ENCODE results near the gene TDRKH.
"Not testable (repeated sequence)": the region's sequence is repeated elsewhere in the genome, so short reads cannot be mapped to it uniquely, and the experiment has no call there.

TDRKH gene

DNA sequence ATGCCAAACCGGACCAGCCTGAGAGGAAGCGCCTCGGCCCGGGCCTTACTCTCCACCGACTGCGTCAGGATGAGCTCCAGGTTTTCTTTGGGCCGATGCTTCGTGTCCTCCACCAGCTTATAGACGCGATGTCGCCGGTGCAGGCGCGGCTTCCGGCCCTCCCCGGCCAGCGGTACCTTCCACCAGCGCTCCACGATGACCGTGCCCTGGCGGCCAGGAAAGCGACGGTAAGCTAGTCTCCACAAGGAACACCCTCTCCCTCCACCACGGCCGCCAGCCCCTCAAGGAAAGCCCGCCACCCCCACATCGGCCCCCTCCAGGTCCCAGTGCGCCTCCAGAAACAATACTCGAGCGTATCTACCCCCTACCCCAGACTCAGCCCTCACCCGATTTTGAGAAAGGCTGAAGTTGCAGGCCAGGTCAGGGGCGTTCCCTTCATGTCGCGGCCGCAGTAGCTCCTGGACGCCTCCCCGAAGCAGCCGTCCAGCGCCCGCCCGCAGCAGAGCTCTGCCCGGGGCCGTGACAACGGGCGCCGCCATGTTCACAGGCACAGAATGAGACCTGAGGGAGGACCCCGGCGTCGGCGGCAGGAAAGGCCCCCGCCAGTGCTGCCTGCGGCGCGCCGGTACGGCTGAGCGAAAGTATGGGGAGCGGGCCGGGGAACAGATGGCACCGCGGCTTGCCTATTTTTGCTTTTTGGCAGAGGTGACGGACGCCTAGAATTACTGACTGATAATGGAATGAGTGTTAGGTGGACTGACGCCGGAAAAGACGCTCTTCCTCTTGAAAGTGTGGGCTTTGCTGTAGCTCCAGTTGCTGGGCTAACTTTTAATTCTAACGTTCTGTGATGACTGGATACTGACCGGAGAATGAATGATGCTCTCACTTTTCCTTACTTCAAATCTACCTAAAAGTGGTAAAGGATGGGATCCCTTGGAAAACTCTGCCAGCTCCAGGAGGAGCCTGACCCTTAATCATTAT is 27.1 kb downstream of the TDRKH start, which contains the start of gene MRPL9:
Gene MRPL9, minus strand, starts transcription at position 556 of the 981 bp plus-strand sequence. Its CDS starts 17 bp downstream, at position 539.
- peak; percentile 73 to 83 (median 73) for DNase-seq (ENCODE audit: low read depth in 3 of 3)

DNA sequence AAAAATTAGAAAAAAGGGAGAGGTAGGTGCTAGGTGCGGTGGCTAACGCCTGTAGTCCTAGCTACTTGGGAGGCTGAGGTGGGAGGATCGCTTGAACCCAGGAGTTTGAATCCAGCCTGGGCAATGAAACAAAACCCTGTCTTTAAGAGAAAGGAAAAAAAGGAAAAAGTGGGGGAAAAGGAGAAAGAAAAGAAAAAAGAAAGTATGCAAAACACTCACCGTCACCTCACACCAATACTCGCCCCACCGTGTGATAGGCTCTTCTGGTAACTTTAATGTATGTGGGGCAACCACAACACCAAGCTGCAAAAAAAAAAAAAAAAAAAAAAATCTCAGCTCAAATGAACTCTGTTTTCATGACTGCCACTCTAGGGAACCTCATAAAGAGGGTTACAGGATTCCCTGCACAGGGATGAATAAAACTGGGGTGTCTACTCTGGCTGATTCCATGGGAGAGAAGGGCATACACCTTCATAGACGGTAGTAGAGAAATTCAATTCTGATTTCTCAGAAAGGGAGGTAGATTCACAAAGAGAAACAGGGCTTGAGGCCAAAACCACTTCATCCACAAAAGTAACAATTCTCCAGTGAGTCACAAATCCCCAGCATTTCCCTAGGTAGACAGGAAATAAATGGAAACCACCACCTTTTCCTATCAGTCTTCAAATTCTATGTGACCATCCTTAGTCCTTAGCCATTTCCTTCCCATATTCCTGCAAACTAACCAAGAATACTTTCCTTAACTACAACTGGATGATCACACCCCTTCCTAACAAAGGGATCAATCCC is 29.5 kb downstream of the TDRKH start:
- DNase-seq (ENCODE audit: low read depth in 3 of 3) = no peak

DNA sequence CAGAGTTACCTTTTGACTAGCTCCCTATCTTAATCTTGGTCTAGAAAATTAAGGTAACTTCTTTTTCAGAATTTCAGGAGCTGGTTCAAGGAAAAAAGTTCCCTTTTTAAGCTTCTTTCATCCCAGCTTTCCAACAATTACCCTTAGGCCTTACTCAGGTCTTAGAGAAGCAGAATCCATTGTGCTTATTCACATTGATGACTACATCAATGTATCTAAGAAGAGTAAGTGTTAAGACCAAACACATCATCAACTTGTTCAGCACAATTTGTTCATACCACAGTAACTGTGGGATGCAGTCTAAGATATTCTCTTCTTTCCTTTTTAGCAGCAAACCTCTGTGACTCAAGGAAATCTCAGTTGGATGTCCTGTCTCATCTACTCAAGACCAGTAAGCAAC is 31.1 kb downstream of the TDRKH start:
- DNase-seq (ENCODE audit: low read depth in 3 of 3) = no peak

DNA sequence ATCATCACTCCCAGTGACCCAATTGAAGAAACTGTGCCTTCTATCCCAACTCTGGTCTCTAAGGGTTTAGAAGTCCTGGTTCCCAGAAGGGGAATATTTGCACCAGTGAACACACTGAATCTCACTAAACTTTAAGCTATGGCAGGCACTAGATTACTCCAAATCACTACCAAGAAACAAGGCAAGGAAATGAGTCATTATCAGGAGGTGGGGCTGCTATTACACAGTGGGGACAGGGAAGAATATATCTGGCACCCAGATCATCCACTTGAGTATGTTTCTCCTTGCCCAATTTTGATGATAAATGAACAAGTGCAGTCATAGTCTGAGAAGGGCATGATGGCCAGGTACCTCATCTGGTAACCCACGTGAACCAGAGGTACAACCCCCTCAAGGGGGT is 34.0 kb downstream of the TDRKH start:
- DNase-seq (ENCODE audit: low read depth in 3 of 3) = no peak

DNA sequence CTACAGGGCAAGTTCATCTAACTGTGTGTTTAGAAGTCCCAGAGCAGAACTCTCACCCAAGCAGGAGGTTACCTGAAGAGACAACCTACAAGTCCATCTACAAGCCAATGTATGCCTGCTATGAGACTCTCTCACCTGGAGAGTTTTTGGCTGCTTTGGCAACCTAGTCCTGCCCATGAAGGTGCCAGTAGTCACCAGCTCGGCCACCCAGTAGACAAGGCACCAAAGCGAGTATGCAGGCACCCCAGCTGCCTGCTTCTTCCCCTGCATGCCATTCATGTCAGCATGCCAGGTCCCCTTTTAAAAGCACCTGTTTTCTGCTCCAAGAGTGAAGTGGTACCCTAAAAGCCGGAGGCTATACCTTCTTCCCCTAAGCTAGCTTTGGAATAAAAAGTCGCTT is 48.8 kb downstream of the TDRKH start:
- DNase-seq (ENCODE audit: low read depth in 3 of 3) = no peak

DNA sequence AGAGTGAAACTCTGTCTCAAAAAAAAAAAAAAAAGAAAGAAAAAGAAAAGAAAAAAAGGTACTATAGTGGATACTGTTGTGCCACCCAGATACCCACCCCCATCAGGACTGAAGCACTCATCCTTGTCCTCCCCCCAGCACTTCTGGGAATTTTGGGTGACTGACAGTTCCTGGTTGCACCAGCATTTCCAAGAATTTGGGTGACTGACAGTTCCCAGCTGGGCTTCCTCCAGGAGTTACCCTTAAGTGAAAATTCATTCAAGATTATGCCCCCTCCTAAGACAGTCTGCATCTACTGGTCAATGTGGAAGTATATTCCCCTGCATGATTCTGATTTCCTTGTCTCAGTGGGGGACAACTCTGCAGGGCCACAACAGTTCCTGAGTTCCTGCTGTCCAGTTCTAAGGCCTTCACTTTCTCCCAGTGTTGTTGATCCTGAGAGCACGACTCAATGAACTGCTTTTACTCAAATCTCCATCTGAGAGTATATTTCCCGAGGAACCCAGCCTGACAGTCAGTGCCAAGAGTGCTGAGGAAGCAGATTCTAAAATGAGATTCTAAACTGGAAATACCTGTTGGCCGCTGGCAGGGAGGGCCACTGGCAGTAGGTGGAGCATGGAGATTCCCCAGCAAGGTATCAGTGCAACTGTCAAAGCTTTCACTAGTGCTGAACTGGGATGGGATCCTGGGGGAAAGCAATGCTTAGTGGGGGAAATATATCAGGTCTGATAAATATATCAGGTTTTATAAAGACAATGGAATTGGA is 50.5 kb downstream of the TDRKH start:
- no peak for DNase-seq (ENCODE audit: low read depth in 3 of 3)

DNA sequence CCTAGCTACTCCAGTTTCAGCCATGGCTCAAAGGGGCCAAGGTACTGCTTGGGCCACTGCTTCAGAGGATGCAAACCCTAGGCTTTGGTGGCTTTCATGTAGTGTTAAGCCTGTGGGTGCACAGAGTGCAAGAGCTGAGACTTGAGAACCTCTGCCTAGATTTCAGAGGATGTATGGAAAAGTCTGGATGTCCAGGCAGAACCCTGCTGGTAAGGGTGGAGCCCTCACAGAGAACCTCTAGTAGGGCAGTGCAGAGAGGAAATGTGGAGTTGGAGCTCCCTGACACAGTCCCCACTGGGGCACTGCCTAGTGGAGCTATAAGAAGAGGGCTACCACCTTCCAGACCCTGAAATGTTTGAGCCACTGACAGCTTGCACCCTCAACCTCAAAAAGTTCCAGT is 52.8 kb downstream of the TDRKH start:
- no peak for DNase-seq (ENCODE audit: low read depth in 3 of 3)

DNA sequence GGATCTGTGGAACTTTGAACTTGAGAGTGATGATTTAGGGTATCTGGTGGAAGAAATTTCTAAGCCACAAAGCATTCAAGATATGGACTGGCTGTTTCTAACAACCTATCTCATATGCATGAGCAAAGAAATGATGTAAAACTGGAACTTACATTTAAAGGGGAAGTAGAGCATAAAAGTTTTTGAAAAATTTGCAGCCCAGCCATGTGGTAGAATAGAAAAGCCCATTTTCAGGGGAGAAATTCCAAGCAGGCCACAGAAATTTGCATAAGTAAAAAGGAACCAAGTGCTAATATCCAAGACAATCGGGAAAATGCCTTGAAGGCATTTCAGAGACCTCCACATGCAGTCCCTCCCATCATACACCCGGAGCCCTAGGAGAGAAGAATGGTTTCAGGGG is 53.3 kb downstream of the TDRKH start:
- no peak for DNase-seq (ENCODE audit: low read depth in 3 of 3)

DNA sequence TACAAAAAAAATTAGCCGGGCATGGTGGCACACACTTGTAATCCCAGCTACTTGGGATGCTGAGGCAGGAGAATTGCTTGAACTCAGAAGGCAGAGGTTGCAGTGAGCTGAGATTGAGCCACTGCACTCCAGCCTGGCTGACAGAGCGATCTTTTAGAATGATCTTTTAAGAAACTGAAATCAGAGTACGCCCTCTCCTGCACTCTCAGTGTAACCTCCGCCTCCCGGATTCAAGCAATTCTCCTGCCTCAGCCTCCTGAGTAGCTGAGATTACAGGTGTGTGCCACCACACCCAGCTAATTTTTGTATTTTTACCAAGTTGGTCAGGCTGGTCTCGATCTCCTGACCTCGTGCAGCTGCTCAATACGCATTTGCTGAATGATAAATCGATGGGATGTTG is 56.3 kb downstream of the TDRKH start:
- DNase-seq (ENCODE audit: low read depth in 3 of 3) = not testable (repeated sequence)

DNA sequence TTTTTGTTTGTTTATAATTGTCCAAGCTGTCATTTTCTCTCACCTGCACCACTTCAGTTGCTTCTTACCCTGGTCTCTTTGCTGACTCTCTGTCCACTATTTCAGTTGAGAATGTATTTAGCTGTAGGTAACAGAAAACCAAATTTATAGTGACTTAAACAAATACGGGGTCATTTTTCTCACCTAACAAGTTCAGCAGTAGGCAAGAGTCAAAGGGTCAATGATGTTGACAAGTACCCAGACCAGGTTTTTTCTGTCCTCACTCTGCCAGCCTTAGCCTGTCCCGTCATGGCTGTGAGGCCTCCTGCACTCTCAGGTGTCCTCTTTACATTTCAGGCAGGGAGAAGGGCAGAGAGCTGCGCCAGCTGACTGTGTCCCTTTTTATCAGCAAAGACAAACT is 57.2 kb downstream of the TDRKH start:
- no peak for DNase-seq (ENCODE audit: low read depth in 3 of 3)

DNA sequence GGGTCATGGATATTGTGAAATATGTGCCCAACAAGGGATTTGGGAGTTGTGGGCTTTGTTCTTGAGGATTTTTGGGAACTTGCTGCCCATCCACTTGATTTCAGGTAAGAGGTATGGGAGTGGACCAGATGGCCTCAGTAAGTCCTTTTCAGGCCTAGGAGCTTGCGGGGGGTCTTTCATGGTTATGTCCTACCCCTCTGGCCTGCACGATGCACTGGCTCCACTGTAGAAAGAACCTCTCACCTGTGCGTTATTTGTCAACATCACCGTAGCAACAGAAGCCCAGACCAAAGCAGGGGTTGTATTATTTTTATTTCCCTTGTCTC is 60.4 kb downstream of the TDRKH start:
- DNase-seq (ENCODE audit: low read depth in 3 of 3) = no peak

DNA sequence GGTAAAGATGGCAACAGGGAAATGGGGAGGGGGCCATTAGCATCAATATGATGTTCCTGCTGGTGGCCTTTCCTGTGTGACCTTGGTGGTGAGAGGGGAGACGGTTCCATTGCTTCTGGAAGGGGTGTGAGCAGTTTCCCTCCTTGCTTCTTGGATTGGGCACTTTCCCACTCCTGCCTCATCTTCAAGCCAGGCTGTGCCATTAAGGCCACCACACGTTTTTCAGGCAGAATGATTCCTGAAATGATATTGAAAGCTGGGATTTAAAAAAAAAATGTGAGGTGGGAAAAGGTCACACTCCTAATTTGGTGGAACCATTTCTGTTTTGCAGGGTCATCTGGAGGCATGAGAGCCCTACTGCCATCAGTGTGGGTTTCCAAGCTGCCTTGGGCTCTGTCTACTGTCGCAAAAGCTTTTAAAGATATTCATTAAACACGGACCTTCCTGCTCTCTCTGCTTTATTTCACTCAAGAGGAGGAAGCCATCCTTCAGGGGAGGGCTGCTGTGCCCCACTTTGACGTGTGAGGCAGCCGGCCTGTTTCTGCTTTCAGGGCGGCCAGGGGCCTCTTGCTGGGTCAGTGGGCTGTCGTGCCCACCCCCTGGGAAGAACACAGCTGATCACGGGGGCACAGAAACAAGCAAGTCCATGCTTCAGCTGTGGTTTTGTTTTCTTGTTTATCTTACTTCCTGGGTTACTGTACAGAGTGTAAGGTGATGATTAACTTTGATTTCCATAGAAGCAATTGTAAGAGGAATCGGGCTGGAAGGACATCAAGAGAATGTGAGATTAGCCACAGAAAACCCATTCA is 60.9 kb downstream of the TDRKH start:
- DNase-seq (ENCODE audit: low read depth in 3 of 3) = no peak

DNA sequence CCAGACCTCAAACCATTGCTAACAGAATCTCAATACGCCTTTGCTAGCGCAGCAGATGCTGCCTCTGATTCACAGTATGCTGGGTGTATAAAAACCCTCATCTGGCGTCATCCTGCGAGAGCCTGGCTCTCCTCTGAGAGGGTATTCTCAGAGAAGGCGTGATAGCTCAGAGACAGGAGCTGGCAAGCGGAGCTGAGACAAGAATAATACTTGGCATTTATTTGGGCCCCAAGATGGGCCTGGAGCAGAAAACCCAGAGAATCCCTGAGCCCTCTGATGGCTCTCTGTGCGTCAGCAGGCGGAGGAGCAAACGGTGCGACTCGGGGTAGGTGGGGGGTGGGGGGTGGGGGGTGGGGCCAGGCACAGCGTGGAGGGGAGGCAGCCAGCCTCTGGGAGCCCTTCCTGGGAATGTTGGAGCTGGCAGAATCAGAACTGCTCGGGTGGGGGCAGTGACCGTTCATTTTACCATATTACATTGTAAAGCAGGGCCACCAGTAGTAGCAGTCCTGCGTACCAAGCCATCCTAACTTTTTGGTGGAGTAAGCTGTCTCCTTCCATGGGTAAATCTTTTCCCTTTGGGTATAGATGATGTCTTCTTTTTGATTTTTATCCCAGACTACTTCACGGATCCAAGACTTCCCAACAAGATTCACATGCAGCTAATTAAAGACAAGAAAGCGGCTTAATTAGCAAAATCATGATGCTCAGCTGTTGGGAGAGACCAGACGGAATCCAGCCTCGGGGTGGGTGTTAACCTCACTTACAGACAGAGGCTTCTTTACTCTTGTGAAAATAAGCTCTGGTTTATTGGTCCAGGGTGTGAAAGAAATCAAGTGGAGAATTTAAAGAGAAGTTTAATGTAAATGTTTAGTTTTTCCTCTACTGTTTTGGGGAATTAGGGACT is 61.9 kb downstream of the TDRKH start:
- no peak for DNase-seq (ENCODE audit: low read depth in 3 of 3)

DNA sequence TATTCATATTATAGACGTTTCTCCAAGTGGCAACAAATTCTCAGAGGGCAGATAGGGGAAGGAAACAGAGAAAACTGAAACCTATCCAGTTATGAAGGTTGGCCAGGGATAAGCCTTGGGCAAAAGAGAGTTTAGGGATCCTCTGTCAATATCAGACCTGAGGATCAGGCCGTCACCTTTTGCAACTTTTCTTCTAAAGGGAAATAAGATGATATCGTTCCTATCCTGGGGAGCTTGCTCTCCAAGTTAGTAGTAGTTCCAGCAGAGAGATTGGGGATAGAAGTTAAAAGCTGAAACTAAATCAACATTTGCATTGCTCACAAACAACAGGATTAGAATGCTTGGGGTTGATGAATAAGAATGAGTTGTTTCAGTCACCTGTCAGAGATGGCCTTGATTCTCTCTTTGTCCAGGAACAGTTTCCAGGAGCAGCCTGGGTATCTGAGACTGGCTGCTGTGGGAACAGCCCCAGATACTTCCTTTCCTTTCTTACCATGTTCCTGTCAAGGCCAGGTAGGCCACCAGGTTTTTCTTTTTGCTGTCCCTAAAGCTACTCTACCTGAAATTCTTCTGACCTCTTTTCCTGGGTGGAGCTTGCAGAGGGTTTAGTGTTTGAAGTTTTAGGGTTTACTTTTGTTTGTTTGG is 66.5 kb downstream of the TDRKH start:
- no peak for DNase-seq (ENCODE audit: low read depth in 3 of 3)

Measured in stimulated activated CD4-positive, alpha-beta T cell treated with anti-CD3 and anti-CD28 coated beads, TNF-alpha, amount 100 ng/mL, for 24 hours (primary cell).